HG03565 (cell line): Measurements from ENCODE around the gene SLC38A8.

Source experiments
- ATAC-seq: cut with Tn5 transposase; IDR thresholded peaks from one replicate; pipeline ENCODE4 v1.9.1; 2021; ENCODE audit warnings: mild to moderate bottlenecking, moderate library complexity; ENCODE audit not compliant: unreplicated experiment

The SLC38A8 gene

GRCh38 chr16:84003038-84003437 is 39.6 kb downstream of the SLC38A8 start:
- no peak for ATAC-seq

- ATAC-seq: no peak
Observed at GRCh38 chr16:84001726-84002125, 40.9 kb downstream of the SLC38A8 start.

DNA sequence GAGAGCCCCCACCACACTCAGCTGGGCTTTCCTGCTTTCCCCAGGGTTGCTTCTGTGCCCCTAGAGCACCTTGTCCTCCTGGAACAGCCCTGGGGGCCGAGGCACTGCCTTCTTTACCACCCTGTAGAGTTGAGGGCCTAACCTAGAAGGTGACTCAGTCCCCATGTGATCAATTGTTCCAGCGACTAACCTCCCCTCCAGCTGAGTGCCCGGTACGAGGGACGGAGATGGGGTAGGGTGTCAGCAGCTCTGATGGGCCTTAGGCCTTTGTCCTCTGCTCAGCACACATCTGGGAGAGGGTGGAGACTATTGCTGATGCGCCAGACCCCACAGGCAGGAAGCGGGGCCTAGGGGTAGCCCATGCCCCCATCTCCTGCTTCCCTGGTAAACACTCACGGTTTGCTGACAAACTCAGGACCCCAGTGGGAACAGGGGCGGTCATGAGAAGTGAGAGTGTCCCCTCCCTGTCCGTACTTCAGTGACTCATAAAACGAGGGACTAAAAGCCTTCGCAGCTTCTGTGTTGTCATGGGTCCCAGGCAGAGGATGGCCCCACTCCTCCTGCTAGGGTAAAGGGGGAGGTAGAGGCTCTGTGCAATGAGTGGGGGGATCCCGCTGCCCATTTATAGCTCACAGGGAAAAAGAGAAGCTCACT is 41.5 kb downstream of the SLC38A8 start:
- ATAC-seq: no peak

GRCh38 chr16:83998091-83998490 is 44.5 kb downstream of the SLC38A8 start:
- ATAC-seq: no peak

DNA sequence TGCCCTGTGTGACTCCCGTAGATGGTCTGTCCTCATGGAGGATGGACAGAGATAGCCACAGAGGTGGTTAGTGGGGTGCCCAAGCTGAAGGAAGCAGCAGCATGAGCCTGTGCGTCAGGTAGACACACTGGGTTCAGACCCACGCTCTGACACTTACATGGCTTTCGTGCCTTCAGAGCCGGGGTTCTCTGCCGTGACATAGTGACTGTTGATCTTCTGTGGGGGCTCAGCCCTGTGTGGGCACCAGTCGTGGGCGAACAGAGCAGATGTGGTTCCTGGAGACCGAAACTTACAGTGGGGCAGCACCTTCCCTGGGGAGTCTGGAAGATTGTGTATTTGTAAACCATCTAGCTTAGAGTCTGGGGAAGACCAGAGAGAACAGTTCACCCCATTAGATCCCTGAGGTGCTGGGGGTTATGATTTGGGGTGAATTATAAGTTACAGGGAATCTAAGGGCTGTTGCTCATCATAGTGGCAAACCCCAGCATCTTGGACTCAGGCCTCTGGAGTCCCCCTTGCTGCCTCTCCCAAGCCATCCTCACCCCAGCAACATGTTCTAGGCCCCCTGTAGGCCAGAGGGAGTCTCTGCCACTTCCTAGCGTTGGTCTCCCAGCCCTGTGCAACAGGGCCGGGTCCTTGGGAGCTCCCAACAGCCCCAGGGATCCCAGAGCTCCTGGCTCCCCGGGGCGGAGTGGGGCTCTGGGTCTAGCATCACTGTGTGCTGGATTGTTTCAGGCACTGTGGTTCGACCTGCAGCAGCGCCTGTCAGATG is 45.9 kb downstream of the SLC38A8 start:
- ATAC-seq: no peak

DNA sequence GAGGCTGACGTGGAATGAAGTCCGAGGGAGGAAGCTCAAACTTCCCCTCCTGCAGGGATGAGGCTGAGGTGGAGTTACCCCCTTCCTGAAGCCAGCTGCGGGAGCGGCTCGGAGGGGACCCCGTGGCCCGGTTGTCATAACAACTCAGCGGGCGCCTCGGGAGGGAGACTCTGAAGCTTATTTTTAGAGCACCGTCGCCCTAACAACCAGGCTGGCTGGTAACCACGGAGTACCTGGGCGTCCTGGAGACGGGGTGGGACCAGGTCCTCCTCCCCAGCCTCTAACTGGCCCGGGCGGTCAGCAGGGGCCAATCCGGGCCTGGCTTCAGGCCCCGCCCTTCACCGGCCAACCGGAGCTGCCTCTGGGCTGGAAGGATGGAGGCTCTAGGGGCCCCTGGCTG is 46.8 kb downstream of the SLC38A8 start:
- ATAC-seq: no peak

DNA sequence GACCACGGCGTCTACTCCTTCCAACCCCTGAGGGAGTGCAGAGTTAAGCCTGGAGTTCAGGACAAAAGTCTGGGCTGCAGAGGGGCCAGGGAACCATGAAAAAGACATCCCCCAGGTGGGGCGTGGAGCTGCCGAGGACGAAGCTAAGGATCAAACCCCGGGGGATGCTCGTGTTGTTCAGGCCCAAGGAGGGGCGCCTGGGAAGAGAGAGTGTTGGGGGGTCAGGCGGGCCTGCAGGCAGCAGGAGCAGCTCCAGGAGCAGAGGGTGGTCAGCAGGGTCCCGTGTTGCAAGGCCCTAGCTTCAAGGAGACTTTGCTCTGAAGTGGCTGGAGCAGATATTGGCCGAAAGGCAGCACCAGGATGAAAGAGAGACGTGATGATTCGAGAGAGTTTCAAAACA is 47.9 kb downstream of the SLC38A8 start:
- ATAC-seq: no peak

DNA sequence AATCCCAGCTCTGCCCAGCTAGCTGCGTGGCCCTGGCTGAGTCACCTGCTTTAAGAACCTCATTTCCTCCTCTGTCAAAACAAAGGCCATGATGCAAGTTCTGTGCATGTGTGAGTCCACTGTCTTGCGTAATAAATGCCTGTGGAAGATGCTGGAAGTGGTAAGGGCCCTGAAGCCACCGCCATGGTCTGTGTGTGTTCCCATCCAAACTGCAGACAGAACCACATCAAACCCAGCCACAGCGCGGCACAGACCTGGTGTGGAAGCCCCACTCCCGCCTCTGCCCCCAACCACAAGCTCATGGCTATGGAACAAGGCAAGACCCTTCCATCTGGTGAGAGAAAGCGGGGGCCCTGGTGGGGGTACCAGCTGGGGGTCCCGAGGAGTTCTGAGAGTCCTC is 48.5 kb downstream of the SLC38A8 start:
- ATAC-seq: no peak

DNA sequence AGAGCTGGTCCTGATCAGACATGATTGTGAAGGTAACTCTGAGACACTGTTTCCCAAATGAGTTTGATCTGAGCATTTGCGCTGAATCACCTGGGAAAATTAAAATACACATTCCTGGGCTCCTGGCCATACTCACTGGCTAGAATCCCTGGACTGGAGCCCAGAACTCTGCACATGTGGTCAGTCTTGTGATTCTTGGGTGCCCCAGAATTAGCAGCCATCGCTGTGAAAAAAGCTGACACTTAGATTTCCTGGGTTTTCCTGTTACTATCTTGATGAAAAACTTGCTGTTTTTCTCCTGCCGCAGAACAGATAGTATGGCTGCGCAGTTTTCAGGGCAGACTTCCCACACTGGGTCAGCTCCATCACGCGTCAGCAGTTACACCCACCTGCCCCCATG is 50.0 kb downstream of the SLC38A8 start:
- ATAC-seq: no peak

GRCh38 chr16:83990492-83990891 is 52.1 kb downstream of the SLC38A8 start:
- ATAC-seq: no peak

- no peak for ATAC-seq
Observed at GRCh38 chr16:83989300-83989699, 53.3 kb downstream of the SLC38A8 start.

DNA sequence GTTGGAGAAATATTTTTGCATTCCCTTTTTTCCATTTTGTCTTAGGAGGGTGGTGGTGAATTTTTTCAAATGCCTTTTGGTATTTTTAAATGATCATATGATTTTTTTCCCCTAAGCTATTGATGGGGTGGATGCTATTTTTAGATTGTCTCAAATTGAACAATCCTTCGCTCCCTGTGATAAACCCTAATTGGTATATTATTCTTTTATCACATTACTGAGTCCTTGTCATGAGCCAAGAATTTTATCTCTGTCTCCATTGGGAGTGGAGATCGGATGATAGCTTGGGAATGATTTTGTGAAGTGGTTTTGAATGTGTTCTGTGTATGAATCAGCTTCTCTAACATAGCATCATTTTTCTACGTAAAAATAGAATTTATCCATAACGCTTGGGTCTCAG is 59.1 kb downstream of the SLC38A8 start:
- ATAC-seq: no peak

GRCh38 chr16:83981799-83982198 is 60.8 kb downstream of the SLC38A8 start:
- no peak for ATAC-seq

- ATAC-seq: no peak
Observed at GRCh38 chr16:83980794-83981193, 61.8 kb downstream of the SLC38A8 start.

DNA sequence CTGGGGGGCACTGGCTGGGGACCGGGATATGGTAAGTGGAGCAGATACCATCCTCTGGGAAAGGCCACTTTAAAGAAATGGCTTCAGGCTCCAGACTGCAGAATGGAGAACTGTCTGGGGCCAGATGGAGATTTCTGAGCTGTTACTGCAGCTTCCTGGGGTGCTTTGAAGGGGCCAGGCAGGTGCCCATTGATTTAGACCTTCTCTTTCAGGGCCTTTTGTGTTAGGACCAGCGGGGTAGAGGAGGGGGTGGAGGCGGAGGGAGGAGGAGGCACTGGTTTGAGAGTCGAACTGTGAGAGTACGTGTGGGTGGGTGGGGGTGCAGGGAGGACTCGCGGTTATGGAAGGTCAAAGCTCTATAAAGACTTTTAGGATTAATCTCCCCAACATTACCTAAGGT is 63.2 kb downstream of the SLC38A8 start:
- ATAC-seq: no peak

DNA sequence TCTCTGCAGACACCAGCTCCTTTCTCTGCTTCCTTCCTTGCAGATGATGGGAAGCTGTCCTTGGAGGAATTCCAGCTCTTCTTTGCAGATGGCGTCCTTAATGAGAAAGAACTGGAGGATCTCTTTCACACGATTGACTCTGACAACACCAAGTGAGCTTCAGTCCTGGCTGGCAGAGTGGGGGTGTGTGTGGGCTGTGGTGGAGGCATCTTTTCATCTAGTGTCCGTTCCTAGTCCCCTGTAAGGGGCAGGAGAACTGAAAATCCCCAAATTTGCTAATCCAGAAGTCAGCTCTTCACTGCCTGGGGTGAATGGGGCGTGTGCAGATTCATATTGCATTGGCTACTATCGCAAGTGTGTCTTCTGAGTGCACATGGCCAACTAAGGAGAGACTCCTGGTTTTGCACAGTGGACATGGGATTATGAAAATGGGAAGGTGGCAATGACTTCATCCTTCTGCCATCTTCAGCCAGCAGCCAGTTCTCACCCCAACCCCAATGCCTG is 64.1 kb downstream of the SLC38A8 start:
- no peak for ATAC-seq

DNA sequence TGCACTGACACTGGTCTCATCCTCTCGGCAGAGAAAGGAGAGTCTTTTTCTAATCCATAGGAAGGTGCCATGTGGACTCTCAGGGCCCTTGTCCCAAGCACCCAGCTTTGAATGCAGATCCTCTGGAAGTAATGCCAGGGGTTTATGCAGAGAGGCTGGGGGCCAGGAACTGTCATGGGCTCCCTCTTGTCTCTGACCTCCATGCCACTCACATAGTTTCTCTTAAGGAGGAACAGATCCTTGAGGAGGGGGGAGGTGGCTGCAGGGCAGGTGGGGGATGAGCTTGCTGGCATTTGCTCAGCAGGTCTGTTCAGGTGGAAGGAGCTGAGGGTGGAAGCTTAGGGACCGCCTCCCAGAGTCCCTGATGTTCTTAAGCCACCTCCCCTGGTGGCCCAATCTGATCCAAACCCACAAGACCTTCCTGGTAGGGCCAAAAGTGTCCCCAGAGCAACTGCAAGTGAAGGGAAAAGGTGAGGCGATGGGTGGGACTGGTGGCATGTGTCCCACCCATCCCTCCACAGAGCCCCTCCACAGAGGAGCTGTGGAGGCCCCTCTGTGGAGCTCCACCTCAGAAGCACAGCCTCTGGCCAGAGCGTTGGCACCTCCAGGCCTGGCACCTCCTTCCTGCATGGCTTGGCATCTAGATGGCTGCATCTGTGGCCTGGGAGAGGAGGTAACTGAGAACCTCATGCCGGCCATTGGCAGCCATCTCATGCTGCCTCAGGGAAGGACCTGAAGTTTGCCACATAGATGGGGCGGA is 65.4 kb downstream of the SLC38A8 start:
- ATAC-seq: no peak

DNA sequence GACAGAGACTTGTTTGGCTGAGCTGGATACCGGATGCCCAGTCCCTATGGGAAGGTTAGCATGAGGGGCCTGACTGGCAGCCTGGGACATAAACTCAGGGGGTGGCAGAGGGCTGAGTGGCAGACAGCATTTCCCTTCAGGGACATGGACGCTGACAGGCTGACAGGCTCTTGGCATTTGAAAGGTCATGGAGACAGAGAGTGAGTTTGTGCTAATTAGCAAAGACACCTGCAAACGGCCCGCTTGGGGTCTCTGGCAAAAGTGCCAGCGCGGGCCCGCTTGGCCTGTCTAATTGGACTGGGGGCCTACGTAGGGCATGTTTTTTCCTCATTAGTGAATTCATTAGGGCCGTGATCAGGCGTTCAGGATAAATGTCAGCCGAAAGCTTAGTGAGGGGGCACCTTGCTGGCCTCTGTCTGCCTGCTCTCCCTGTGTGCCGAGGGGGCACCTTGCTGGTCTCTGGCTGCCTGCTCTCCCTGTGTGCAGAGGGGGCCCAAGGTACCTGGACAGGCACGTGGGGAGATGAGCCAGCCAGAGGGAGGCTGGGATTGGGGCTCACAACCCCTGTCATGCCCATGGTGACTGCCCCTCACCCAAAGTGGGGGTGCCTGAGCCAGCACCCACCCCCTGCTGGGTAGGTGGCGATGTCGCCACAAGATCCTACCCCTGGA is 66.9 kb downstream of the SLC38A8 start:
- ATAC-seq: no peak

DNA sequence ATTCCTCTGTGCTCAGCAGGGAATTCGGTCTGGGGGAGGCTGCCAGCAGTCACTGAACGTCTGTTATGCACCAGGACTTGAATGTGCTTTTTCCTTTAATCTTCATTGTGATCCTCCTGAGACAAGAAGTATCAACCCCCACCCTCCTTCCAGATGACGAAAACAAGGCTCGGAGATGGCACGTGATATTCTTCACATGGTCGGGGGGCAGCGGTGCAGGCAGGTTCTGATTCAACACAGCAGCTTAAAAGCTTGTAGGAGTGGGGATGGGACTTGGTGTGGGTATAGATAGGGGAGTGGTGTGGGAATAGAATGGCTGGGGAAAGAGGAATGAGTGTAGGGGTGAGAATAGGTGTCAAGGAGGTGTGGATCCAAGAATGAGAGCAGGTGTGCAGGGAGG is 68.1 kb downstream of the SLC38A8 start:
- ATAC-seq: no peak

DNA sequence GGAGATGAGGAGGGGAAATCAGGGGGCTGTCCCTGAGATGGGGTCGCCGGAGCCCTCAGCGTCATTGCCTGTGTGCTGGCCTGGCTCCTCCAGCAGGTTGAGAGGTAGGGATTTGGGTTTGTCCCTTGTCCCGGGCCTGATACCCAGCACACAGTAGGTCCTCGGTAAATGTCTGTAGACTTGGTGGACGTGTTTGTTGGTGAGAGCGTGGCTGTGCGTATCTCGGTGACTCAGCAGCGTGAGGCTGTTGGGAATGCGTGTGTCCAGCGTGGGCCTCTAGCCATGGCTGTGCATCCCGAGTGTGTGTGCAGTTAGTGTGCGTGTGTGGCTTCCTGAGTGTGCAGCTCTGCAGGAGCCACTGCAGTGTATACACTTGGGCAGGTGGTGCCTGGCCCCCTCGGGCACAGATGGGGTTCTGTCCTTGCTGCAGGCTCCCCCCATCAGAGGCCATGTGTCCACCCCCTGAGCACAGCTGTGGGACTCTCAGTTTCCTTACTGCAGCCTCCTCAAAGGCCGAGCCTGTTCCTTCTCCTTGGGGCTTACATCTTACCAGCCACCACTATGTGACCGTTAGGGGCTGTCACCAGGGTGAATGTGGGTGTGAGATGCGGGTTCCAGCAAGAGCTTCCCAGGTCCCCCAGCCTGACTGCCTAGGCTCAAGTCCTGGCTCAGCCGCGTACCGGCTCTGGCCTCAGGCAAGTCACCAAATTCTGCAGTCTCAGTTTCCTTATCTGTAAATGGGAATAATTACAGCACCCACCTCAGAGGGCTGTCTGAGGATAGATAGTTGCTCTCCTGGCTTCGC is 68.8 kb downstream of the SLC38A8 start:
- no peak for ATAC-seq
